Measurements from ENCODE around the gene FHIP2A.

FHIP2A gene

GRCh38 chr10:114857922-114858629 lies 36.5 kb downstream of the FHIP2A start:
- no peak for DNase-seq

GRCh38 chr10:114859222-114859621 lies 37.6 kb downstream of the FHIP2A start:
- DNase-seq: no peak

GRCh38 chr10:114862456-114862855 lies 40.9 kb downstream of the FHIP2A start:
- DNase-seq: no peak

- no peak for DNase-seq
Measured at GRCh38 chr10:114867365-114867764, 45.8 kb downstream of the FHIP2A start.

GRCh38 chr10:114868870-114869519 lies 47.4 kb downstream of the FHIP2A start:
- no peak for DNase-seq

- no peak for DNase-seq
Measured at GRCh38 chr10:114869520-114869892, 47.9 kb downstream of the FHIP2A start.

GRCh38 chr10:114870486-114870885 lies 48.9 kb downstream of the FHIP2A start:
- DNase-seq: no peak

GRCh38 chr10:114871379-114871778 lies 49.8 kb downstream of the FHIP2A start:
- no peak for DNase-seq
